CD4-positive, alpha-beta T cell treated with Interleukin-2 at 100 ng/mL for 4 hours (primary cell): ENCODE results near the gene REELD1.

ENCODE experiments used
- DNase-seq: peaks from one replicate; pipeline ENCODE4 v3.0.0-alpha.2; 2020; ENCODE audit warnings: low spot score

REELD1 gene

DNA sequence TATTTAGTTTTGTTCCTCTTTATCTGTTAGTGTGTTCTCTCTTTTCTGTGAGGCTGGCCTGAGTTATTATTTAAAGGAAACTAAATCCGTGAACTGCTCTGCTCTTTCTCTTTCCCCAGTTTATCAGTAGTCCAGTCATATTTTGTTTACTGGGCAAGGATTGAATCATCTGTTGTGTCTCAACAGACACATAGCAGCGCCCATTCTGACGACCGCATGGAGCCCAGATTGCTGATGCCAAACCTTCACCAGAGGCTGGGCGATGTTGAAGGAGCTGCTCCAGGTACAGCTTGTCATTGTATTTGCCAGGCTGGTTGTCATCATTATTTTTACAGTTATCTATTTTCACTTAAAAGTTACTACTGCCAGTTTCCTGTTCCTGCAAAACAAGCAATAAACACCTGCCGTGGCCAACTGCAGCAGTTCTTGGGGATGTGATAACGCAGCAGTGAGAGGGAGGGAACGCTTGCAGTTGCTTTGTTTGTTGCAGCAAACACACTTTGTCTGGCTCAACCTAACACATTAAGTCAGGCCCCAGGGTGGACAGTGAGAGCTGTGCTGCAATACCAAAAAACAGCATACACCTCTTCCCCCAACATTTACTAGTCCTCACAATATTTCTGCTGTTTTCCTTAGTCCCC is 10.1 kb downstream of the REELD1 start:
- DNase-seq, result no peak

DNA sequence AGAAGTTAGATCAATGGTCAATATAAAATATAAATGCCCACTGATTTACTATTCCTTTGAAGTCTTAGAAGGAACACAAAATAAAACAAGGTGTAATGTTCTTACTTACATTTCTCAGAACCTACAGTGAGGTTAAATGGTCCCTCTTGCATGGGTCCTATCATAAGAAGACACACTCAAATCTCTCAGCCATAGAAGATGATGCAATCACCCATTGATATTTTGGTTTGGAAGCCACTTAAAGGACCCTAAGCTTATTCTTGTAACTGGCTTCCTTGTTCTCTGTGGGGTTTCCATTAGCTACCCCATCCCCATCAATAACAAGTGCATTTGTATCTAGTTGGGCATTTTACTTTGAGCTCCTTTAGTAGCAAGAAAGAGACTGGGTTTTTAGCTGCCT is 15.1 kb downstream of the REELD1 start:
- DNase-seq, result no peak

- no peak for DNase-seq
These were observed 17.9 kb downstream of the REELD1 start for GRCh38 chr4:146232131-146232722.

DNA sequence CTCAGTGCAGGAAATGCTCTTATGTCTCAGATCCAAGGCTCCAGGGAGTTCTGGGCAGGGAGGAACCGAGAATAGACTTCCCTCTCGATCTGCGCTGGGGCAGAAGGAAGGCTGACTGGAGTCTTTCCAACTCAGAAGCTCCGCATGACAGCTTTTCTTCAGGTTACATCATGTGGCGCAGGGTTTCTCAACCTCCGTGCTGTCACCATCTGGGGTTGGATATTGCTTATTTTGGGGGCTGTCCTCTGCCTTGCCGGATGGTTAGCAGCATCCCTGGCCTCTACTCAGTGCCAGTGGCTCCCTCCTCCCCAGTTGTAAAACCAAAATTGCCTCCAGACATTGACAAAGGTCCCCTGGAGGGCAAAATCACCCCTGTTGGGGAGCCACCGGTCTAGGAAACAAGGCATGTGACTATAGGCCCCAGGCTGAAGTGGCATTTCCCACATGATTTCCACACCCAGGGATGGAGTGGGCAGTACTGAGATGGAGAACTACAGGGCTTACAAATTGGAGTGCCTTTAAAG is 21.4 kb downstream of the REELD1 start:
- no peak for DNase-seq

- DNase-seq, result no peak
These were observed 21.9 kb downstream of the REELD1 start for GRCh38 chr4:146236216-146236615.

- DNase-seq, result no peak
These were observed 22.8 kb downstream of the REELD1 start for GRCh38 chr4:146237092-146237491.

DNA sequence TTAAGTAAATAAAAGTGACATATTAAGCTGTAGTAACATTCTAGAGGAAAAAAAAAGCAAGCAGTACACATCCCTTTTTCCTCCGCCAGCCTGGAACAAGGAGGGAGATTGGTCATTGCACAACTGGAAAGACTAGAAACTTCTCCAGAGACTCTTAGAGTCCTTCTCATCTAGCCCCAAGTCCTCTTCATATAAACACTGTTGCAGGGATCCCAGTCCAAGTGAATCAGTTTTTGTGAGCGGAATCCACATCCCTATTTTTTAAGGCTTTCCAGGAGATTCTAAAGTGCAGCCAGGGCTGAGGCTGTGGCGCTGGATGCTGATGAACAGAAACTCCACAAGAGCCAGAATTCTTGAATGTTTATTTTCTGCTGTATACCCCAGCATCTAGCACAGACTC is 23.8 kb downstream of the REELD1 start:
- no peak for DNase-seq

DNA sequence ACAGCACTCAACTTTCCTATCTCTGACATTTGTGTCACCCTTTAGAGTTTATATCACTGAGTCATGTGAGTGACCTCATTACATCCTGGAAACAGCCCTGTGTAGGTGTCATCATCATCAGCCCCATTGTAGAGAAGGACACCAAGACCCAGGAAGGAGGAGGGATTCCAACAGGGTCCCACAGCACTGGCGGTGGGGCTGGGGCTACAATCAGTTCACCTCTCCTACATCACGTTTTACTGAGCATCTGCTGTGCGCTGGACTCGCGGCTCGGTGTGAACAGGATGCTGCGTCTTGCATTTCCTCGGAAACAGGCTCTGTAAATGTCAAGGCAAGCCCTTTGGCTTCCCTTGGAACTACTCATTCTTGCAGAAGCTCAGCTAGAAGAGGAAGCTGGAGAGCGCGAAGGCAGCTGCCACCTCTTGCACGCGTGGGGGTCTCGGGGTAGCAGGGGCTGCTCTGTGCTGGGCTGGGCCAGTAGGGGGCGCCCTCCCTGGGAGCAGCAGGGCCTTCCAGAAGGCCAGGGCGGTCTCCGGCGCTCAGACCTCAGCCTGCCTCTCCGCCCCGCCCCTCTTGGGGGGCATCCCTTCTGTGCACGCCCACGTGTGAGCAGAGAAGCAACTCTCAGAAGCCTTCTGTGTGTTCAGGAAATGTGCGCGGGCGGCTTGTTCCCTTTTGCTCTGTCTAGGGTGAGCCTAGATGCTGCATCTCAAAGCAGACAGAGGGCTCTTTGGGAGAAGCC is 29.0 kb downstream of the REELD1 start:
- peak; percentile 30 for DNase-seq

GRCh38 chr4:146243883-146244277 is 29.5 kb downstream of the REELD1 start:
- DNase-seq, result no peak

DNA sequence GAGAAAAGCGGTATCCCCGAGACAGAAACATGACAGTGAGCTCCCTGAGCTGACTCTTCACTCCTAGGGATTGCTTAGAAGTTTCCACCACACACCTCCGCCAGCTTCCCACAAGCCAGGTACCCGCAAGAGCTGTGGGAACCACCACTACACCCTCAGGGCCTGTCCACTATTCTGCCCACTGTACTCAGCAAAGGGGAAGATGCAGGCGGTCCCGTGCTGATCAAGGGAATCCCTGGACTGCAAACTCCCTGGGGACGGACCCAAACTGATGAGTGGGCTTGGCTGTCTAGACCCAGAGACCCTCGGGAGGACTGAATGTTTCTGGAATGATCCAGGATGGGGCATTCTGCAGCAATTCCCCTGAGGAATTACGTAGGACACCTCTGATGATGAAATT is 30.2 kb downstream of the REELD1 start:
- no peak for DNase-seq

DNA sequence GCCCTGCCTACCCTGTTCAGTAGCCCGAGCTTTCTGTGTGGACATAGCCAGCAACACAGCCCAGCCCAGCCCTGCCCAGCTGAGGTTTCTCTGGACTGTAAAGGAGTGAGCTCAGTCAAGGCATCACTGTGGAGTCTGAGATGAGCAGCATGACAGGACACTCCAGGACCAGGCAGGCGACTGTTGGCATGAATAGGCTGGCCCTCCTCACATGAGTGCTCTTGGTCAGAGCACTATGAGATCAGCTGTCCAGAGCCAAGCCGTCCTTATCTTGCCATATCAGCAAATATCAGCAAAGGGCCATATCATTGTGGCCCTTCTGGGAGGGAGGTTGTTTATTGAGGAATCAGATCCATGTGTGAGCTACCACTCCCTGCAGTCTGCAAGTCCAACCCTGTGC is 30.9 kb downstream of the REELD1 start:
- DNase-seq, result no peak

GRCh38 chr4:146245850-146246249 is 31.5 kb downstream of the REELD1 start:
- no peak for DNase-seq

- no peak for DNase-seq
These were observed 32.0 kb downstream of the REELD1 start for GRCh38 chr4:146246381-146246780.

GRCh38 chr4:146247356-146247755 is 33.0 kb downstream of the REELD1 start:
- no peak for DNase-seq

GRCh38 chr4:146252969-146253611 is 38.8 kb downstream of the REELD1 start:
- DNase-seq, result no peak

DNA sequence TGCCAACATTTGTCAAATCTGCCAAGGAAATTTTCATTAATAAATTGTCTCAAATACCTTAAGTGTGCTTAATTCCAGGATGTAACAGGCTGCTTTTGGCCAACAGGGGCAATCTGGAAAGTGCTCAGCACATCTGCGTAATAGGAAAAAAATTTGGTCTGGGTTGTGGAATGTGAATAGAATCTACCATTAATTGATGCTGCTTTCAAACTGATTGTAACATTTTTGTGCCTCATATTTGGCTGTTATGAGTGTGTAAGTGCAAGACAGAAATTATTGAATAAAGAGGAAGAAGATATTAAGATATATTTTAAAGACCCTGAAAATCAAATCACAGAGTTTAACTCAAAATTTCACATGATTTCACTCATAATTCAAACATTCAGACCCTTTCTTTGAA is 41.1 kb downstream of the REELD1 start:
- no peak for DNase-seq

- no peak for DNase-seq
These were observed 41.5 kb downstream of the REELD1 start for GRCh38 chr4:146255874-146256273.

DNA sequence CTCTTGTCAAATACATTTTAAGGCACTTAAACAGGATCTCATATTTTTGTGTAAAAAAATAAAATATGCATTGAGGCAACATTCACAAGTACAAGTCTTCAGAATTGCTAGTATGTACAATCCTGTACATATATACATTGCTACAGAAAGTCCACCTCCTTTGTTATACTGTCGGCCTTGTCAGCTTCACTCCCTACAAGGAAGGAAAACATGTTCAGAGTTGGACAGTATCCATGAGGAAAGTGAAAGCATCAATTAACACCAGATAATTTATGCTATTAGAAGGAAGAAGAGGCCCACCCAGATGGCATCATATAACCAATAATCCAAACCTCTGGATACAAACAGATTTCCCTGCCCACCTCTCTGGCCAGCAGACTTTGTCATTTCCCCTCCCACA is 42.0 kb downstream of the REELD1 start:
- DNase-seq, result no peak

DNA sequence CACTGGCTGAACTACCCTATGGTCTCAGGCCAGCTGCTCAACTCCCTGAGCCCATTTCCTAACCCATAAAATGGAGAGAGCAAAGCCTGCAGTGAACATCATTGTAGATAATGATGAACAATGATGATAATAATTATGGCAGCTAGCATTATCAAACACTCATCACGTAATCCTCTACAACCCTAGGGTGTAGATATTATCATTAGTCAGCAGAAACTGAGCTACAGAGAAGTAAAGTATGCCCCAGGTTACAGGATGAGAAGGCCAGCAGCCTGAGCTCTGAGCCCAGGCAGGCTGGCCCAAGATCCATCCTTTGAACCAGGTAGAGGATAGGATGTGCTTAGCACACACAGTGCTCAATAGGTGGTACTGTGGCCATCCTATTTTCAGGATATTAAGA is 43.2 kb downstream of the REELD1 start:
- DNase-seq, result no peak

GRCh38 chr4:146260521-146260920 is 46.2 kb downstream of the REELD1 start:
- DNase-seq, result no peak

- no peak for DNase-seq
These were observed 46.7 kb downstream of the REELD1 start for GRCh38 chr4:146261041-146261440.

- no peak for DNase-seq
These were observed 49.5 kb downstream of the REELD1 start for GRCh38 chr4:146263793-146264192.

DNA sequence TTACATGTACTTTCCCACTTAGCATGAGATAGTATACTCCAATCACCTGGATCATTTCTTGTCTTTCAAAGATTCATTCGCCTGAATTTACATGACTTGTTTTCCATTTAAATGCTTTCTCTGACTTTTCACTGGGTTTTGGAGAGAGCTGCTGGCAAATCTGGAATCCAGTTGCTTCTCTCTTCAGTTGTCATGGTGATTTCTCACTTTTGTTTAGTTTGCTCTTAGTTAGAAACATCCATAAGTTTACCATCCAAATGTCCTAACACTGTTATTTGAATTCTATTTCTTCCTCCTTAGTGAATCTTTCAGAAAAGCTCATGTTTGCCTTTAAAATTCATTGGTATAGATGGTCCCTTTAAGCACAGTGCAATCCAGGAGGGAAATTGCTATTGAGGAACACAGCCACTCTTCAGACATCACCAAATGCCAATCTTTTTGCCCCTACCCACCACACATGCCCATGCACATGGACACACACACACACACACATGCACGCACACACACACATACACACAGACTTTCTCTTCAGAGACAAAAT is 51.7 kb downstream of the REELD1 start:
- no peak for DNase-seq
